HCT116 (cell line): ENCODE measurements around the gene PPP1R37. TPM values are rescaled to one million over a fixed set of nuclear protein-coding genes. Genes with fewer than 3 reads are reported as not detected.

Experiments used
- ATAC-seq: fragments of 200-7000 bp; cut with Tn5 transposase; 2 replicates; pipeline ENCODE4 v1.9.1; 2020; ENCODE audit warnings: mild to moderate bottlenecking, moderate library complexity
- BruUV-seq: library from RNA; stranded (reverse); fragments of 400-500 nt; replicated peaks from 2 replicates; lab custom pipeline; 2021; lab: Mats Ljungman, UMichigan
- CTCF ChIA-PET: fragments of 300-600 bp; sonication (Branson Sonifier 250); formaldehyde crosslinking; loops from one replicate; lab custom pipeline; 2021; ENCODE audit warnings: antibody characterized with exemption; lab: Charles Lee
- POLR2A ChIA-PET: fragments of 300-600, 350-600 bp; sonication (Branson Sonifier 250); formaldehyde crosslinking; loops from one replicate; lab custom pipeline; 2021; ENCODE audit warnings: antibody characterized with exemption; lab: Charles Lee
- RAD21 ChIA-PET, 2 experiments: fragments of 300-600 bp; sonication (Branson Sonifier 250); formaldehyde crosslinking; loops; one replicate each; lab custom pipeline; 2023; ENCODE audit warnings: low total read pairs in 2 of 2; ENCODE audit not compliant: uncharacterized antibody in 2 of 2, unreplicated experiment in 2 of 2, low non-redundant PET in 1 of 2; lab: Charles Lee
- DNase-seq: peaks from one replicate; pipeline ENCODE4 v3.0.0-alpha.2; 2010; ENCODE audit warnings: low read depth, low spot score
- H2AFZ ChIP-seq: fragments of 200-600 bp; shearing (Covaris generic), sonication (generic); 2 replicates; pipeline ENCODE4 v1.6.1; 2017; ENCODE audit warnings: low read depth, mixed run types, mixed read lengths, antibody characterized with exemption, low read length; ENCODE audit not compliant: poor library complexity, severe bottlenecking
- H3K27ac ChIP-seq: 2 replicates; pipeline ENCODE4 v1.5.1; 2012; ENCODE audit warnings: low read depth, low read length
- H3K27me3 ChIP-seq: fragments of 200-600 bp; sonication (generic); 2 replicates; pipeline ENCODE4 v1.6.1; 2016; ENCODE audit warnings: mixed run types, low read length, mixed read lengths; ENCODE audit not compliant: insufficient read depth
- H3K36me3 ChIP-seq, 2 experiments: fragments of 200-500 bp in 1 of 2; fragments of 200-600 bp in 1 of 2; sonication (Bioruptor generic) in 1 of 2; sonication (generic) in 1 of 2; 2 replicates each; pipeline versions ENCODE4 v1.5.1 to v1.6.1; 2014 to 2016; ENCODE audit warnings: low read length in 2 of 2, inconsistent platforms in 1 of 2, mixed read lengths in 1 of 2, mixed run types in 1 of 2; ENCODE audit not compliant: insufficient read depth in 2 of 2, control insufficient read depth in 1 of 2
- H3K4me1 ChIP-seq, 2 experiments: fragments of 200-600 bp in 1 of 2; sonication (generic) in 1 of 2; 2 replicates each; pipeline versions ENCODE4 v1.5.1 to v1.6.1; 2012 to 2017; ENCODE audit warnings: low read length in 2 of 2, inconsistent platforms in 1 of 2, mild to moderate bottlenecking in 1 of 2, mixed read lengths in 1 of 2, mixed run types in 1 of 2, moderate library complexity in 1 of 2; ENCODE audit not compliant: insufficient read depth in 2 of 2, control insufficient read depth in 1 of 2
- H3K4me2 ChIP-seq: fragments of 200-600 bp; sonication (generic); 2 replicates; pipeline ENCODE4 v1.6.1; 2017; ENCODE audit warnings: mixed run types, low read length, mixed read lengths
- H3K4me3 ChIP-seq, 2 experiments: fragments of 200-600 bp in 1 of 2; sonication (generic) in 1 of 2; replicated peaks in 1 of 2; 2 replicates each; pipeline ENCODE4 v1.5.1; 2011 to 2016; ENCODE audit warnings: low read length in 2 of 2, control low read depth in 1 of 2, low read depth in 1 of 2, mild to moderate bottlenecking in 1 of 2, mixed read lengths in 1 of 2, mixed run types in 1 of 2
- H3K79me2 ChIP-seq: fragments of 200-600 bp; sonication (generic); 2 replicates; pipeline ENCODE4 v1.6.1; 2017; ENCODE audit warnings: mild to moderate bottlenecking, mixed run types, low read length, moderate library complexity, mixed read lengths; ENCODE audit not compliant: insufficient read depth
- H3K9ac ChIP-seq: fragments of 200-600 bp; sonication (generic); 2 replicates; pipeline ENCODE4 v1.6.1; 2016; ENCODE audit warnings: low read length, mixed read lengths
- H3K9me2 ChIP-seq: fragments of 200-600 bp; sonication (generic), shearing (Covaris generic); 2 replicates; pipeline ENCODE4 v1.6.1; 2017; ENCODE audit warnings: mixed run types, mild to moderate bottlenecking, moderate library complexity; ENCODE audit not compliant: insufficient read depth
- H3K9me3 ChIP-seq, 2 experiments: fragments of 200-500 bp in 1 of 2; fragments of 200-600 bp in 1 of 2; sonication (Bioruptor generic) in 1 of 2; sonication (generic) in 1 of 2; 2 replicates each; pipeline ENCODE4 v1.6.1; 2014 to 2017; ENCODE audit warnings: low read length in 2 of 2, mixed read lengths in 2 of 2, inconsistent platforms in 1 of 2, low read depth in 1 of 2, mild to moderate bottlenecking in 1 of 2, mixed run types in 1 of 2, moderate library complexity in 1 of 2; ENCODE audit not compliant: control insufficient read depth in 1 of 2, insufficient read depth in 1 of 2
- H4K20me1 ChIP-seq: fragments of 200-600 bp; sonication (generic), shearing (Covaris generic); 2 replicates; pipeline ENCODE4 v1.6.1; 2017; ENCODE audit warnings: mixed run types, mild to moderate bottlenecking, moderate library complexity; ENCODE audit not compliant: insufficient read depth
- CBX3 ChIP-seq: IDR thresholded peaks from 2 replicates; pipeline ENCODE4 v1.6.1; 2012; ENCODE audit warnings: low read depth
- CEBPB ChIP-seq: IDR thresholded peaks from 2 replicates; pipeline ENCODE4 v1.6.1; 2012; ENCODE audit warnings: low read depth
- EGR1 ChIP-seq: IDR thresholded peaks from 2 replicates; pipeline ENCODE4 v1.6.1; 2012; ENCODE audit warnings: low read depth
- ELF1 ChIP-seq: IDR thresholded peaks from 2 replicates; pipeline ENCODE4 v1.6.1; 2012; ENCODE audit warnings: low read depth, borderline replicate concordance
- EZH2 ChIP-seq: fragments of 200-600 bp; sonication (generic); IDR thresholded peaks from 2 replicates; pipeline ENCODE4 v1.6.1; 2017; ENCODE audit warnings: antibody characterized with exemption, mixed run types
- FOSL1 ChIP-seq: IDR thresholded peaks from 2 replicates; pipeline ENCODE4 v1.6.1; 2012; ENCODE audit warnings: low read depth
- JUND ChIP-seq: IDR thresholded peaks from 2 replicates; pipeline ENCODE4 v1.6.1; 2012
- POLR2A ChIP-seq: IDR thresholded peaks from 2 replicates; pipeline ENCODE4 v1.7.0; 2011; ENCODE audit warnings: borderline replicate concordance; ENCODE audit not compliant: insufficient read depth, insufficient read length; ENCODE audit errors: extremely low read depth
- POLR2AphosphoS5 ChIP-seq: IDR thresholded peaks from 2 replicates; pipeline ENCODE4 v1.6.1; 2011; ENCODE audit warnings: mild to moderate bottlenecking, low read depth, low read length, moderate library complexity
- RAD21 ChIP-seq: IDR thresholded peaks from 2 replicates; pipeline ENCODE4 v1.6.1; 2012; ENCODE audit warnings: low read depth, mild to moderate bottlenecking
- REST ChIP-seq: IDR thresholded peaks from 2 replicates; pipeline ENCODE4 v1.6.1; 2012; ENCODE audit warnings: low read depth
- SIN3A ChIP-seq: IDR thresholded peaks from 2 replicates; pipeline ENCODE4 v1.6.1; 2012; ENCODE audit warnings: low read depth
- SP1 ChIP-seq: IDR thresholded peaks from 2 replicates; pipeline ENCODE4 v1.6.1; 2012; ENCODE audit warnings: low read depth
- SRF ChIP-seq: IDR thresholded peaks from 2 replicates; pipeline ENCODE4 v1.6.1; 2012; ENCODE audit warnings: low read depth
- TCF7L2 ChIP-seq: IDR thresholded peaks from 2 replicates; pipeline ENCODE4 v1.7.0; 2011; ENCODE audit warnings: borderline replicate concordance, inconsistent platforms; ENCODE audit not compliant: insufficient read depth, insufficient read length; ENCODE audit errors: extremely low read depth
- YY1 ChIP-seq: IDR thresholded peaks from 2 replicates; pipeline ENCODE4 v1.6.1; 2011; ENCODE audit warnings: low read length, low read depth, moderate library complexity, mild to moderate bottlenecking; ENCODE audit not compliant: insufficient replicate concordance; ENCODE audit errors: extremely low read depth
- ZFX ChIP-seq: fragments of 450-650 bp; IDR thresholded peaks from 2 replicates; pipeline ENCODE4 v1.6.1; 2017
- ZNF274 ChIP-seq: fragments of 200-500 bp; sonication (Bioruptor generic); IDR thresholded peaks from 2 replicates; pipeline ENCODE4 v1.6.1; 2014; ENCODE audit warnings: mild to moderate bottlenecking, low read depth, low read length, inconsistent platforms
- intact Hi-C: fragments of 100-400 bp; cut with micrococcal nuclease; formaldehyde crosslinking; loops from 2 replicates; pipeline ENCODE4 v1.10.0; 2022
- total RNA-seq: library from RNA; stranded (reverse); gene quantifications from one replicate; pipeline ENCODE4 v1.2.1, GENCODE V29; 2021; ENCODE audit not compliant: unreplicated experiment
- TF ChIP-seq, protein P1 (sequence below), 3 experiments: fragments of 200-600 bp in 1 of 3; sonication (generic) in 1 of 3; IDR thresholded peaks in 2 of 3; conservative IDR thresholded peaks in 1 of 3; 2 replicates each; pipeline ENCODE4 v1.5.1; 2012 to 2017; ENCODE audit warnings: low read depth in 2 of 3, low read length in 2 of 3, antibody characterized with exemption in 1 of 3, borderline replicate concordance in 1 of 3, control low read depth in 1 of 3, mild to moderate bottlenecking in 1 of 3, mixed read lengths in 1 of 3, mixed run types in 1 of 3, moderate library complexity in 1 of 3; ENCODE audit not compliant: insufficient read depth in 1 of 3
- TF ChIP-seq, protein P2 (sequence below): IDR thresholded peaks from 2 replicates; pipeline ENCODE4 v1.6.1; 2012

Gene PPP1R37
- total RNA-seq, 1 experiment from 2014 or later = 32.7 TPM

DNA sequence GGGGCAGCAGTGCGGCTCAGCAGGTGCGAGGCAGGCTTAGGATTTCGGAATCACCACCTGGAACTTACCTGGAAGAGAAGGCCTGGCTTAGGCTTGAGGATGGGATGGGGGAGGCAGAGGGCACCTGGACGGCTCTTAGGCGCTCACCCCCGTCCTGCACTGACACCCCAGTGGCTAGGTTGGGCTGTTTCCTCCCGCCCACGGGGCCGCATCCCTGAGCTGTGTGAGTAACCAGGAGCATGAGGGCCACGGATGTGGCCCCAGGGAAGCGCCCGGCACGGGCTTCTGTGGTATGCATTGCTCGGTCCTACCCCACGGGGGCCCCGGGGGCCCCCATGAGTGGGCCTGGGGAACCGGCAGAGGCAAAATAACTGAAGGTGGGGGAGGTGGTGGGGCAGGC lies 70.2 kb downstream of the PPP1R37 start:
- no peak for ATAC-seq
- Histone ChIP-seq H3K4me3 (no peak overlapping the region), H3K27ac (no peak overlapping the region), H3K9me3 (no peaks in the 10 kb centered on the region), H3K9ac (no peak overlapping the region), H4K20me1 (no peaks in the 10 kb centered on the region), H3K36me3 (no peaks in the 10 kb centered on the region), H3K27me3 (no peaks in the 10 kb centered on the region), H3K9me2 (no peaks in the 10 kb centered on the region), H3K79me2 (no peaks in the 10 kb centered on the region), H2AFZ (no peak overlapping the region), H3K4me1 (peaks cover 22 to 36% of the 10 kb centered on the region in 2 experiments), H3K4me2 (no peak overlapping the region)
- CTCF ChIA-PET = no interaction called here
- RAD21 ChIA-PET = no interaction called here
- BruUV-seq = no TSS peak
- POLR2A ChIA-PET = interaction anchor here (1.4 kb wide), 1 partner anchor 9 kb away, joined by 4 read pairs; no protein-coding TSS in a partner anchor
- TF ChIP-seq EZH2 (no peak), SP1 (no peak), SRF (no peak), CBX3 (no peak), POLR2A (no peak), TCF7L2 (no peak), POLR2AphosphoS5 (no peak), EGR1 (no peak), ZNF274 (no peak), FOSL1 (no peak), SIN3A (no peak), ELF1 (no peak), JUND (no peak), RAD21 (no peak), REST (no peak), YY1 (no peak), ZFX (no peak), CEBPB (no peak)
- TF ChIP-seq, protein P1, sequence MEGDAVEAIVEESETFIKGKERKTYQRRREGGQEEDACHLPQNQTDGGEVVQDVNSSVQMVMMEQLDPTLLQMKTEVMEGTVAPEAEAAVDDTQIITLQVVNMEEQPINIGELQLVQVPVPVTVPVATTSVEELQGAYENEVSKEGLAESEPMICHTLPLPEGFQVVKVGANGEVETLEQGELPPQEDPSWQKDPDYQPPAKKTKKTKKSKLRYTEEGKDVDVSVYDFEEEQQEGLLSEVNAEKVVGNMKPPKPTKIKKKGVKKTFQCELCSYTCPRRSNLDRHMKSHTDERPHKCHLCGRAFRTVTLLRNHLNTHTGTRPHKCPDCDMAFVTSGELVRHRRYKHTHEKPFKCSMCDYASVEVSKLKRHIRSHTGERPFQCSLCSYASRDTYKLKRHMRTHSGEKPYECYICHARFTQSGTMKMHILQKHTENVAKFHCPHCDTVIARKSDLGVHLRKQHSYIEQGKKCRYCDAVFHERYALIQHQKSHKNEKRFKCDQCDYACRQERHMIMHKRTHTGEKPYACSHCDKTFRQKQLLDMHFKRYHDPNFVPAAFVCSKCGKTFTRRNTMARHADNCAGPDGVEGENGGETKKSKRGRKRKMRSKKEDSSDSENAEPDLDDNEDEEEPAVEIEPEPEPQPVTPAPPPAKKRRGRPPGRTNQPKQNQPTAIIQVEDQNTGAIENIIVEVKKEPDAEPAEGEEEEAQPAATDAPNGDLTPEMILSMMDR (IDR thresholded peaks at IDR 0.05 in 2 of 3, conservative IDR thresholded peaks at IDR 0.05 in 1 of 3; ENCODE audit: borderline replicate concordance in 1 of 3, insufficient read depth in 1 of 3, low read depth in 2 of 3, low read length in 2 of 3) = no peak
- TF ChIP-seq, protein P2, sequence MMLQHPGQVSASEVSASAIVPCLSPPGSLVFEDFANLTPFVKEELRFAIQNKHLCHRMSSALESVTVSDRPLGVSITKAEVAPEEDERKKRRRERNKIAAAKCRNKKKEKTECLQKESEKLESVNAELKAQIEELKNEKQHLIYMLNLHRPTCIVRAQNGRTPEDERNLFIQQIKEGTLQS = no peak
- intact Hi-C loops = no loop called here
- DNase-seq = no peak
